ENCODE measurements around the gene DDR1.
A peak's percentile ranks its signal among the peaks of the same experiment; 100 is the strongest.
"Not testable (repeated sequence)": the region's sequence is repeated elsewhere in the genome, so short reads cannot be mapped to it uniquely, and the experiment has no call there.

The DDR1 gene

DNA sequence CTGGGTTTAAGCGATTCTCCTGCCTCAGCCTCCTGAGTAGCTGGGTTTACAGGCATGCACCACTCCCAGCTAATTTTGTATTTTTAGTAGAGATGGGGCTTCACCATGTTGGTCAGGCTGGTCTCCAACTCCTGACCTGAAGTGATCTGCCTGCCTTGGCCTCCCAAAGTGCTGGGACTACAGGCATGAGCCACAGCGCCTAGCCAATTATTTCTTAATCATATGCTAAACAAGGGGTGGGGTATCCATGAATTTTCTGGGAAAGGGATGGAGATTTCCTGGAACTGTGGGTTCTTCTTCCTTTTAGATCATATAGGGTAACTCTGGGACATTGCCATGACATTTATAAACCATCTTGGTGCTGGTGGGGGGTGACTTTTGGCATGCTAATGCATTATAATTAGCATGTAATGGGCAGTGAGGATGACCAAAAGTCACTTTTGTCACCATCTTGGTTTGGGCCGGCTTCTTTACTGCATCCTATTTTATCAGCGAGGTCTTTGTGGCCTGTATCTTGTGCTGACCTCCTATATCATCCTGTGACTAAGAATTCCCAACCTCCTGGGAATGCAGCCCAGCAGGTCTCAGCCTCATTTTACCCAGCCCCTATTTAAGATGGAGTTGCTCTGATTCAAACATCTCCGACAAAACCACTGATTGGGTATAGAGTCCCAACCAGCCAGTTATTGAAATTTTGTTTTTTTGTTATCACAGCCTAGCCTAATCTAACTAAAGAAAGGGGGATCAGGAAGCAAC, 29.9 kb upstream of the DDR1 start:
- no peak for DNase-seq (ENCODE audit: low spot score)

- DNase-seq (ENCODE audit: low spot score), result no peak
These were observed 28.8 kb upstream of the DDR1 start for GRCh38 chr6:30855429-30856075.

GRCh38 chr6:30857112-30857511, 27.2 kb upstream of the DDR1 start:
- DNase-seq (ENCODE audit: low spot score), result no peak

GRCh38 chr6:30857549-30857948, 26.8 kb upstream of the DDR1 start:
- no peak for DNase-seq (ENCODE audit: low spot score)

- not testable (repeated sequence) for DNase-seq (ENCODE audit: low spot score)
These were observed 24.6 kb upstream of the DDR1 start for GRCh38 chr6:30859726-30860125.

DNA sequence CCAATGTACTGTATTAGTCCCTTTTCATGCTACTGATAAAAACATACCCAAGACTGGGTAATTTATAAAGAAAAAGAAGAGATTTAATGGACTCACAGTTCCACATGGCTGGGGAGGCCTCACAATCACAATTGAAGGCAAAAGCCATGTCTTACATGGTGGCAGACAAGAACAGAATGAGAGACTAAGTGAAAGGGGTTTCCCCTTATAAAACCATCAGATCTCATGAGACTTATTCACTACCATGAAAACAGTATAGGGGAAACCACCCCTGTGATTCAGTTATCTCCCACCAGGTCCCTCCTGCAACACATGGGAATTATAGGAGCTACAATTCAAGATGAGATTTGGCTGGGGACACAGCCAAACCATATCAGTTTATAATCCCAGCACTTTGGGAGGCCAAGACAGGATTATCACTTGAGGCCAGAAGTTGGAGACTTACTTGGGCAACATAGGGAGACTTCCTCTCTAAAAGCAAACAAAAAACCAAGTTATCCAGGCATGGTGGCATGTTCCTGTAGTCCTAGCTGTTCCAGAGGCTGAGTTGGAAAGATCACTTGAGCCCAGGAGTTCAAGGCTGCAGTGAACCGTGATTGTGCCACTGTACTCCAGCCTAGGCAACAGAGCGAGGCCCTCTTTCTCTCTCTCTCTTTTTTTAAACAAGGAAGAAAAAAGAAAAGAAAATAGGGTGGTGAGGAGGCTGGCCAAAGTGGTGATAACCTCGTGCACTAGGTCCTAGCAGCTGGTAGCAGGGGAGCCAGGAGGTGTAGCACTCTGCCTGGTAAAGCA, 22.9 kb upstream of the DDR1 start:
- DNase-seq (ENCODE audit: low spot score), result no peak

DNA sequence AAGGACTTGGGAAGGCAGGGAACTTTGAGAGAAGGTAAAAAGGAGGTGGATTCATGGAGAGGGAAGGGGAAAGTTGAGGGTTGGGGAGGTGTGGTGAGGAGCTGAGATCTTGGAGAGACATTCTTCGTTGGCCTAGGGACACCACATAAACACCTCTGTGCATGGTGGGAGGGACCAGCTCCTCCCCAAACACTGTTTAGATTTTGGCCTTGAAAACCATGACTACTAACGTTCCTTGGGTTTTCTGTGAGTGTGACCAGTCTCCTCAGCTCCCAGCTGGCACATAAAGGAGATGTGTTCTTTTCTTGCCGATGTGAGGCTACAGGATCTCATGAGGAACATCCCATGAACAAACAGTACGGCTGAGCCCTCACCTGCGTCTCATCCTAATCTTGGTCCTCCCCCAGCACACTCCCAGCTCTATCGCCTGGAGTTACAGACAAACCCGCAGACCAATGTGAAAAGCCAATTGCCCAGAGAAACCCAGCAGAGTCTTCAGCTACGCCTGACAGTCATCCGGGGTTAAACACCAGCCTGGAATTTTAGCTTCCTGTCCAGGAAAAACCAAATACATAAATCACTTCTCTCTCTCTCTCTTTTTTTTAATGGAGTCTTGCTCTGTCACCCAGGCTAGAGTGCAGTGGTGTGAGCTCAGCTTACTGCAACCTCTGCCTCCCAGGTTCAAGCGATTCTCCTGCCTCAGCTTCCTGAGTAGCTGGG, 22.0 kb upstream of the DDR1 start:
- DNase-seq (ENCODE audit: low spot score), result no peak

- no peak for DNase-seq (ENCODE audit: low spot score)
These were observed 20.0 kb upstream of the DDR1 start for GRCh38 chr6:30864325-30864724.

DNA sequence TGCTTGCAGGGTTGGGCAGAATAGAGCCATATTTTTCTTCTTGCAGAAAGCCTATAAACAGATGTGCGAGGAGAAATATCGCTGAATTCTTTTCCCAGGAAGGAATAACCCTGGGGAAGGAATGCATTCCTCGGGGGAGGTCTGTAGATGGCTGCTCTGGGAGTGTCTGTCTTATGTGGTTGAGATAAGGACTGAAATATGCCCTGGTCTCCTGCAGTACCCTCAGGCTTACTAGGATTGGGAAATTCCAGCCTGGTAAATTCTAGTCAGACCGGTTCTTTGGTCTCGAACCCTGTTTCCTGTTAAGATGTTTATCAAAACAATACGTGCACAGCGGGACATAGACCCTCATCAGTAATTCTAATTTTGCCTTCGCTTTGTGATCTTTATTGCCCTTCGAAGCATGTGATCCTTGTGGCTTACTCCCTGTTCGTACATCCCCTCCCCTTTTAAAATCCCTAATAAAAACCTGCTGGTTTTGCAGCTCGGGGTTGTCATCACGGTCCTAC, 15.0 kb upstream of the DDR1 start:
- not testable (repeated sequence) for DNase-seq (ENCODE audit: low spot score)

DNA sequence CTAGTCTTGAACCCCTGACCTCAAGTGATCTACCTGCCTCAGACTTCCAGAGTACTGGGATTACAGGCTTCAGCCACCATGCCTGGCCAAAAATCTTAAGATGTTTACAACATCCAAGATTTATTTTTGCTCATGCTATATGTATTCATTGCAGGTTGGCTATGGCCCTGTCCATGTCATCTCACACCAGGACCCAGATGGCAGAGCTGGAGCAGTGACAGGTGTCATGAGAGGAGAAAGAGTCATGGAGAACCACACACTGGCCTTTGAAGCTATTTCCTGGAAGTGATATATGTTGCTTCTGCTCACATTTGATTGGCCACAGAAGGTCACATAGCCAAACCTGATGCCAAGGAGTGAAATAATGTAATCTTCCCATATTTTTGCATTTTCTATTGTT, 13.8 kb upstream of the DDR1 start:
- no peak for DNase-seq (ENCODE audit: low spot score)

DNA sequence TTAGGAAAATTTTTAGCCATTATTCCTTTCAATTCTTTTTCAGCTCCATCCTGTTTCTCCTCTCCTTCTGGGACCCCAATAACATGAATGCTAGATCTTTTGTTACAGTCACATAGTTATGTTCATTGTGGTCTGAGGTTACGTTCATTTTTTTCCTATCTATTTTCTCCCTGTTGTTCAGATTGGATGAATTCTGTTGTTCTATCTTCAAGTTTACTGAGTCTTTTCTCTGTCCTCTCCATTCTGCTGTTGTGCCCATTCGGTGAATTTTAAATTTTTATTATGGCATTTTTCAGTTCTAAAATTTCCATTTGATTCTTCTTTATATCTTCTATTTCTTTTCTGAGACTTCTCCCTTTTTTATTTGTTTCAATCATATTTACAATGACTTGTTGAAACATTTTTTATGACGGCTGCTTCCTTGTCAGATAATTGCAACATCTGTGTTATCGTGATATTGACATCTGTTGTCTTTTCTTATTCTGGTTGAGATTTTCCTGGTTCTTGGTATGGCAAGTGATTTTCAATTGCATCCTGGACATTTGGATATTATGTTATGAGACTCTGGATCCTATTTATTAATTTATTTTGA, 12.6 kb upstream of the DDR1 start:
- no peak for DNase-seq (ENCODE audit: low spot score)

DNA sequence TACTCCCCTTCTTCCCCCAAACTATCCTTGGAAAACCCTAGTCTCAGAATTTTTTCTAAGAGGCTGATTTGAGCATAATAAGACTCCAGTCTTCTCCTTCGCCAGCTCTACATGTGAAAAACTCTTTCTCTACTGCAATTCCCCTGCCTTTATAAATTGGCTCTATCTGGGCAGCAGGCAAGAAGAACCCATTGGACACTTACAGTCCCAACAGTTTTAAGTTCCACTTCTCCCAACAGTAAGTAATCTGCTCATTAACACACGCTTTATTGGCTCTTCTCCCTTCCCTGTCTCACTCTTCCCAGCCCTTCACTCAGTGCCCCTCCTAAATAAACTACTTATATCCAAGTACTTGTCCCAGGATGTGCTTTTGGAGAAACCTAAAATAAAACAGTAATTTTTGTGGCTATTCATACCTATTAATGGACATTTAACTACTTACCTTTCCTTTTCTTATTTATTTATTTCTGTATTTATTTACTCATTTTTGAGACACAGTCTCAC, 11.1 kb upstream of the DDR1 start:
- no peak for DNase-seq (ENCODE audit: low spot score)

- DNase-seq (ENCODE audit: low spot score), result not testable (repeated sequence)
These were observed 10.5 kb upstream of the DDR1 start for GRCh38 chr6:30873795-30874194.

GRCh38 chr6:30875244-30876038, 8.9 kb upstream of the DDR1 start:
- DNase-seq (ENCODE audit: low spot score), result no peak

- no peak for DNase-seq (ENCODE audit: low spot score)
These were observed 8.1 kb upstream of the DDR1 start for GRCh38 chr6:30876039-30876730.

DNA sequence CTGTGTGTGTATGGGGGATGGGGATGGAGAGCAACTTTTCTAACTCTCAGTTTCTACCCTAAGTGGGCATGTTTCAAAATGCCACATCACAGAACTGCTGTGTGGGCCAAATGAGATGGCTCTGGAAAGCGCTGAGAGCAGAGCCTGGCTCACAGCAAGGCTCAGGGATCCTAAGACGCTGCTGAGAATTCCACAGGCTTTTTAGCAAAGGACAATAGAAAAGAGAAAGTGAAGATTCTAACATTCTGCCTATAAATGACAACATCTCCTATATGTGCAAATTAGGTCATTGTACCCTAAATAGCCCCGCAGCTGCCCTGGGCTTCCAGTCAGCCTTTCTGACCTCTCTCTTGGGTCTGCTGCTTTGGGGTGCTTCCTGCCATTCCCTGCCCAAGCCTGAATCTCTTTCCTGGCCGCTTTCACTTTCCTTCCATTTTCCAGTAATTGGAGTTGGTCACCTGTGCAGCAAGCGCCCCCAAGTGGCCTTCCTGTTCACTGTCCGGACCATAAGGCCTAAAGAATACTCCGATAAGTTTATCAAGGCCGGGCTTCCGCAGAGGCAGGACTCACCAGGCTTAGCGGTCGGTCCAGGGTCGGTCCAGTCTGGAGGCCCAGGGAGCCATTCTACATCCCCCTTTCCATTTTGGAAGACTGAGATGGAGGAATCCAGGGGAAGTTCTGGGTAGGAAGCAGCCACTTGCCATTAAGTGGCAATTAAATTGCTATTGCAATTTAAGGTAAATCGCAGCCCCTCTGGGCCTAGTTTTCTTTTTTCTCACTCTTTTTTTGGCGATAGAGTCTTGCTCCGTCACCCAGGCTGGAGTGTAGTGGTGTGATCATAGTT, 6.7 kb upstream of the DDR1 start:
- peak; percentile 73 for DNase-seq (ENCODE audit: low spot score)

- no peak for DNase-seq (ENCODE audit: low spot score)
These were observed 4.5 kb upstream of the DDR1 start for GRCh38 chr6:30879684-30880427.

- no peak for DNase-seq (ENCODE audit: low spot score)
These were observed 3.5 kb upstream of the DDR1 start for GRCh38 chr6:30880698-30881252.
